ENCODE results near the gene ABCC4.
"Not testable (repeated sequence)": the region's sequence is repeated elsewhere in the genome, so short reads cannot be mapped to it uniquely, and the experiment has no call there.

Gene ABCC4

GRCh38 chr13:95298971-95299621, 2.2 kb downstream of the ABCC4 start:
- DNase-seq, result no peak

- DNase-seq, result no peak
Observed at GRCh38 chr13:95298169-95298965, 2.9 kb downstream of the ABCC4 start.

- DNase-seq, result no peak
Observed at GRCh38 chr13:95296326-95296925, 4.8 kb downstream of the ABCC4 start.

GRCh38 chr13:95295026-95295425, 6.2 kb downstream of the ABCC4 start:
- no peak for DNase-seq

- no peak for DNase-seq
Observed at GRCh38 chr13:95292622-95293021, 8.6 kb downstream of the ABCC4 start.

GRCh38 chr13:95289901-95290300, 11.3 kb downstream of the ABCC4 start:
- DNase-seq, result not testable (repeated sequence)

GRCh38 chr13:95289020-95289444, 12.2 kb downstream of the ABCC4 start:
- no peak for DNase-seq

- DNase-seq, result no peak
Observed at GRCh38 chr13:95284436-95284835, 16.8 kb downstream of the ABCC4 start.

GRCh38 chr13:95279016-95279415, 22.2 kb downstream of the ABCC4 start:
- no peak for DNase-seq

GRCh38 chr13:95276037-95276505, 25.2 kb downstream of the ABCC4 start:
- DNase-seq, result no peak

GRCh38 chr13:95275322-95276036, 25.8 kb downstream of the ABCC4 start:
- no peak for DNase-seq

GRCh38 chr13:95273592-95274132, 27.6 kb downstream of the ABCC4 start:
- not testable (repeated sequence) for DNase-seq

GRCh38 chr13:95272076-95272475, 29.2 kb downstream of the ABCC4 start:
- DNase-seq, result not testable (repeated sequence)

- no peak for DNase-seq
Observed at GRCh38 chr13:95269756-95270155, 31.5 kb downstream of the ABCC4 start.

- not testable (repeated sequence) for DNase-seq
Observed at GRCh38 chr13:95268343-95269065, 32.7 kb downstream of the ABCC4 start.

GRCh38 chr13:95267662-95268342, 33.4 kb downstream of the ABCC4 start:
- DNase-seq, result peak; percentile 10

- DNase-seq, result no peak
Observed at GRCh38 chr13:95264225-95264624, 37.0 kb downstream of the ABCC4 start.

- no peak for DNase-seq
Observed at GRCh38 chr13:95262837-95263384, 38.3 kb downstream of the ABCC4 start.

- DNase-seq, result no peak
Observed at GRCh38 chr13:95261956-95262355, 39.3 kb downstream of the ABCC4 start.

- no peak for DNase-seq
Observed at GRCh38 chr13:95260031-95260525, 41.2 kb downstream of the ABCC4 start.

GRCh38 chr13:95258619-95259194, 42.5 kb downstream of the ABCC4 start:
- no peak for DNase-seq

All from amniotic stem cell (primary cell).